ENCODE data around the gene GSTM2. TPM values are rescaled to one million over a fixed set of nuclear protein-coding genes. Genes with fewer than 3 reads are reported as not detected.
"Not testable (repeated sequence)": the region's sequence is repeated elsewhere in the genome, so short reads cannot be mapped to it uniquely, and the experiment has no call there.

Gene GSTM2
- total RNA-seq, 1 donor from 2014 or later = 20.3 TPM

GRCh38 chr1:109659997-109660690 is 7.7 kb upstream of the GSTM2 start:
- DNase-seq (ENCODE audit: low spot score in 2 of 2) = no peak
- TF ChIP-seq CTCF (IDR thresholded peaks at IDR 0.05) = no peak
- no peak overlapping the region for H3K27ac ChIP-seq
- peaks cover 0 to 7% of the 10 kb centered on the region in 2 donors for H3K36me3 ChIP-seq
- peaks cover 4 to 5% of the 10 kb centered on the region in 2 donors for H3K4me1 ChIP-seq
- intact Hi-C loops (cut with DNase I) = no loop called here
- H3K27me3 ChIP-seq = no peaks in the 10 kb centered on the region
- no peaks in the 10 kb centered on the region for H3K9me3 ChIP-seq
- H3K4me3 ChIP-seq = no peak overlapping the region

GRCh38 chr1:109660691-109661026 is 7.2 kb upstream of the GSTM2 start:
- H3K27me3 ChIP-seq; DNase-seq (ENCODE audit: low spot score in 2 of 2); intact Hi-C loops (cut with DNase I); H3K36me3 ChIP-seq; H3K9me3 ChIP-seq; H3K4me1 ChIP-seq; H3K4me3 ChIP-seq; H3K27ac ChIP-seq: not testable (repeated sequence)

GRCh38 chr1:109661391-109661790 is 6.5 kb upstream of the GSTM2 start:
- no peak overlapping the region for H3K27ac ChIP-seq
- no peaks in the 10 kb centered on the region for H3K9me3 ChIP-seq
- intact Hi-C loops (cut with DNase I) = no loop called here
- no peak for TF ChIP-seq CTCF (IDR thresholded peaks at IDR 0.05)
- no peak for DNase-seq (ENCODE audit: low spot score in 2 of 2)
- H3K36me3 ChIP-seq = peaks cover 0 to 7% of the 10 kb centered on the region in 2 donors
- H3K27me3 ChIP-seq = no peaks in the 10 kb centered on the region
- H3K4me3 ChIP-seq = no peak overlapping the region
- H3K4me1 ChIP-seq = no peaks in the 10 kb centered on the region

GRCh38 chr1:109664671-109665070 is 3.2 kb upstream of the GSTM2 start:
- H3K36me3 ChIP-seq = no peaks in the 10 kb centered on the region
- intact Hi-C loops (cut with DNase I) = no loop called here
- H3K27me3 ChIP-seq = no peaks in the 10 kb centered on the region
- H3K27ac ChIP-seq = no peak overlapping the region
- no peak for TF ChIP-seq CTCF (IDR thresholded peaks at IDR 0.05)
- H3K4me1 ChIP-seq = peaks cover 0 to 5% of the 10 kb centered on the region in 2 donors
- no peak for DNase-seq (ENCODE audit: low spot score in 2 of 2)
- H3K4me3 ChIP-seq = no peak overlapping the region
- no peaks in the 10 kb centered on the region for H3K9me3 ChIP-seq

- intact Hi-C loops (cut with DNase I) = loop anchor here (1.0 kb wide), 1 partner anchor 12 kb away; the partner anchor contains the start of gene GSTM4
- H3K27me3 ChIP-seq = no peaks in the 10 kb centered on the region
- peaks cover 0 to 5% of the 10 kb centered on the region in 2 donors for H3K4me1 ChIP-seq
- no peak for DNase-seq (ENCODE audit: low spot score in 2 of 2)
- H3K9me3 ChIP-seq = no peaks in the 10 kb centered on the region
- TF ChIP-seq CTCF (IDR thresholded peaks at IDR 0.05) = no peak
- peak overlapping the region; percentile 59 to 66 for H3K4me3 ChIP-seq
- H3K36me3 ChIP-seq = peaks cover 7 to 11% of the 10 kb centered on the region in 2 donors
- peak overlapping the region; percentile 14 to 22 for H3K27ac ChIP-seq
Observed at GRCh38 chr1:109668123-109668775, 392 bp downstream of the GSTM2 start.

- H3K36me3 ChIP-seq = peaks cover 7 to 16% of the 10 kb centered on the region in 2 donors
- no peak overlapping the region for H3K27ac ChIP-seq
- no peaks in the 10 kb centered on the region for H3K9me3 ChIP-seq
- intact Hi-C loops (cut with DNase I) = no loop called here
- DNase-seq (ENCODE audit: low spot score in 2 of 2) = no peak
- H3K4me3 ChIP-seq = no peak overlapping the region
- H3K4me1 ChIP-seq = peaks cover 0 to 5% of the 10 kb centered on the region in 2 donors
- TF ChIP-seq CTCF (IDR thresholded peaks at IDR 0.05) = no peak
- no peaks in the 10 kb centered on the region for H3K27me3 ChIP-seq
Observed at GRCh38 chr1:109669246-109669948, 1.5 kb downstream of the GSTM2 start.

- intact Hi-C loops (cut with DNase I); H3K27ac ChIP-seq; DNase-seq (ENCODE audit: low spot score in 2 of 2); H3K9me3 ChIP-seq; H3K4me1 ChIP-seq; H3K4me3 ChIP-seq; H3K27me3 ChIP-seq: not testable (repeated sequence)
- peaks cover 7 to 18% of the 10 kb centered on the region in 2 donors for H3K36me3 ChIP-seq
Observed at GRCh38 chr1:109669949-109670302, 2.1 kb downstream of the GSTM2 start.

Data from ascending aorta (tissue), 2 donors.